Osteocyte (in vitro differentiated cells): Measurements from ENCODE around the gene MATR3. TPM values are rescaled to one million over a fixed set of nuclear protein-coding genes. Genes with fewer than 3 reads are reported as not detected.

Experiments
- DNase-seq: peaks from one replicate; pipeline ENCODE4 v3.0.0; 2021; ENCODE audit warnings: mixed read lengths; ENCODE audit not compliant: unreplicated experiment; ENCODE audit errors: extremely low spot score
- H3K27ac Mint-ChIP-seq: one replicate; pipeline ENCODE4 v1.8.0; 2021; ENCODE audit warnings: mild to moderate bottlenecking, mixed read lengths; ENCODE audit not compliant: unreplicated experiment
- H3K27me3 Mint-ChIP-seq: one replicate; pipeline ENCODE4 v1.8.0; 2021; ENCODE audit warnings: mixed read lengths; ENCODE audit not compliant: unreplicated experiment
- H3K36me3 Mint-ChIP-seq: one replicate; pipeline ENCODE4 v1.8.0; 2021; ENCODE audit warnings: mixed read lengths; ENCODE audit not compliant: unreplicated experiment
- H3K4me1 Mint-ChIP-seq: one replicate; pipeline ENCODE4 v1.8.0; 2021; ENCODE audit warnings: mixed read lengths; ENCODE audit not compliant: unreplicated experiment
- H3K4me3 Mint-ChIP-seq: one replicate; pipeline ENCODE4 v1.8.0; 2021; ENCODE audit warnings: mild to moderate bottlenecking, moderate library complexity, mixed read lengths; ENCODE audit not compliant: unreplicated experiment
- H3K9me3 Mint-ChIP-seq: one replicate; pipeline ENCODE4 v1.8.0; 2021; ENCODE audit warnings: mixed read lengths; ENCODE audit not compliant: unreplicated experiment
- CTCF ChIP-seq: fragments of 200-600 bp; sonication (generic); IDR thresholded peaks from 2 replicates; pipeline ENCODE4 v1.5.0; 2021; ENCODE audit warnings: antibody characterized with exemption, mild to moderate bottlenecking, moderate library complexity
- total RNA-seq: library from RNA; stranded (reverse); gene quantifications from 2 replicates; pipeline ENCODE4 v1.2.1, GENCODE V29; 2021

MATR3 gene
- total RNA-seq, 1 donor from 2014 or later = 218 TPM

DNA sequence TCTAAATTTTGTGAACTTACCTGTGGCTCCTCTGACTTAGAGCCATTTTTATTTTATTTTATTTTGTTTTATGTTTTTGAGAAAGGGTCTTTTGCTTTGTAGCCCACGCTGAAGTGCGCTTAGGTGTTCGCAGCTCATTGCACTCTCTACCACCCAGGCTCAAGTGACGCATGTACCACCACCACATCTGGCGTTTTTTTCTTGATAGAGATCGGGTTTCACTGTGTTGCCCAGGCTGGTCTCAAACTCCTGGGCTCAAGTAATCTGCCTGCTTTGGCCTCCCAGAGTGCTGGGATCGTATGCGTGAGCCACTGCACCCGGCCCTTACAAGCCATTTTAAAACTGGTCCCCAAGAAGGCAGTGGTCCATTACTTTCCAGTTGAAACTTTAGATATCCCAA is 18.5 kb downstream of the MATR3 start:
- H3K9me3 Mint-ChIP-seq = no peaks in the 10 kb centered on the region
- no peaks in the 10 kb centered on the region for H3K27me3 Mint-ChIP-seq
- H3K4me3 Mint-ChIP-seq = no peak overlapping the region
- peaks cover 13% of the 10 kb centered on the region for H3K36me3 Mint-ChIP-seq
- peaks cover 42% of the 10 kb centered on the region for H3K4me1 Mint-ChIP-seq
- no peak for TF ChIP-seq CTCF
- H3K27ac Mint-ChIP-seq = no peak overlapping the region
- DNase-seq = no peak

- Mint-ChIP-seq H3K4me3 (no peak overlapping the region), H3K9me3 (no peaks in the 10 kb centered on the region), H3K27ac (no peak overlapping the region), H3K27me3 (no peaks in the 10 kb centered on the region), H3K4me1 (peaks cover 20% of the 10 kb centered on the region), H3K36me3 (peaks cover 28% of the 10 kb centered on the region)
- DNase-seq = no peak
- no peak for TF ChIP-seq CTCF
These were observed 20.7 kb downstream of the MATR3 start for GRCh38 chr5:139314276-139314675.

GRCh38 chr5:139315056-139315615 is 21.6 kb downstream of the MATR3 start:
- DNase-seq = no peak
- Mint-ChIP-seq H3K4me1 (peaks cover 19% of the 10 kb centered on the region), H3K36me3 (peaks cover 29% of the 10 kb centered on the region), H3K27me3 (no peaks in the 10 kb centered on the region), H3K4me3 (no peak overlapping the region), H3K9me3 (no peaks in the 10 kb centered on the region), H3K27ac (no peak overlapping the region)
- no peak for TF ChIP-seq CTCF

DNA sequence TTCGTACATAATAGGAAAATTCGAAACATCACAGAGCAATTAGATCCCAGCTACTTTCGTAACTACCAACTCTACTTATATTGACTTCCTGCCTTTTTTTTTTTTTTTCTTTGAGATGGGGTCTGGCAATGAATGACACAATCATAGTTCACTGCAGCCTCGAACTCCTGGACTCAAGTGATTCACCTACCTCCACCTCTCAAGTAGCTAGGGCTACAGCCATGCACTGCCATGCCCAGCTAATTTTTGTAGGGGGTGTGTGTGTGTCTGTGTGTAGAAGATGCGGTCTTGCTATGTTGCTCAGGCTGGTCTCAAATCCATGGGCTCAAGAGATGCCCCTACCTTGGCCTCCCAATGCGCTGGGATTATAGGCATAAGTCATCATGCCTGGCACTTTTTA is 42.3 kb downstream of the MATR3 start:
- TF ChIP-seq CTCF = no peak
- Mint-ChIP-seq H3K4me1 (peaks cover 2% of the 10 kb centered on the region), H3K27me3 (no peaks in the 10 kb centered on the region), H3K9me3 (no peaks in the 10 kb centered on the region), H3K27ac (no peak overlapping the region), H3K4me3 (no peak overlapping the region), H3K36me3 (peaks cover 9% of the 10 kb centered on the region)
- no peak for DNase-seq

GRCh38 chr5:139340051-139340450 is 46.5 kb downstream of the MATR3 start:
- H3K27me3 Mint-ChIP-seq = no peaks in the 10 kb centered on the region
- no peak overlapping the region for H3K4me3 Mint-ChIP-seq
- peaks cover 8% of the 10 kb centered on the region for H3K36me3 Mint-ChIP-seq
- TF ChIP-seq CTCF = no peak
- H3K4me1 Mint-ChIP-seq = peaks cover 33% of the 10 kb centered on the region
- DNase-seq = no peak
- H3K27ac Mint-ChIP-seq = no peak overlapping the region
- no peaks in the 10 kb centered on the region for H3K9me3 Mint-ChIP-seq
